GM13976 (cell line): ENCODE data around the gene TRMT11.

Experiments used
- DNase-seq: peaks from one replicate; pipeline ENCODE4 v3.0.0; 2012; ENCODE audit warnings: low spot score
- CTCF ChIP-seq: IDR thresholded peaks from 2 replicates; pipeline ENCODE4 v1.5.1; 2012; ENCODE audit warnings: borderline replicate concordance, mild to moderate bottlenecking; ENCODE audit not compliant: insufficient read depth; ENCODE audit errors: extremely low read depth, missing control alignments, control extremely low read depth
- in situ Hi-C: fragments of 300-500 bp; cut with MboI; formaldehyde crosslinking; loops from one replicate; pipeline ENCODE4 v1.12.0; 2022; ENCODE audit warnings: low sequenced_read_pairs, mixed read lengths, inconsistent platforms; ENCODE audit not compliant: unreplicated experiment

The TRMT11 gene

GRCh38 chr6:126075335-126076071 is 89.2 kb downstream of the TRMT11 start:
- in situ Hi-C loops, result no loop called here
- no peak for DNase-seq

GRCh38 chr6:126076992-126077664 is 90.8 kb downstream of the TRMT11 start:
- in situ Hi-C loops, result no loop called here
- TF ChIP-seq CTCF, result no peak
- no peak for DNase-seq

More at GRCh38 chr6:126075335-126076071, 89.2 kb downstream of the TRMT11 start:
- no peak for TF ChIP-seq CTCF

DNA sequence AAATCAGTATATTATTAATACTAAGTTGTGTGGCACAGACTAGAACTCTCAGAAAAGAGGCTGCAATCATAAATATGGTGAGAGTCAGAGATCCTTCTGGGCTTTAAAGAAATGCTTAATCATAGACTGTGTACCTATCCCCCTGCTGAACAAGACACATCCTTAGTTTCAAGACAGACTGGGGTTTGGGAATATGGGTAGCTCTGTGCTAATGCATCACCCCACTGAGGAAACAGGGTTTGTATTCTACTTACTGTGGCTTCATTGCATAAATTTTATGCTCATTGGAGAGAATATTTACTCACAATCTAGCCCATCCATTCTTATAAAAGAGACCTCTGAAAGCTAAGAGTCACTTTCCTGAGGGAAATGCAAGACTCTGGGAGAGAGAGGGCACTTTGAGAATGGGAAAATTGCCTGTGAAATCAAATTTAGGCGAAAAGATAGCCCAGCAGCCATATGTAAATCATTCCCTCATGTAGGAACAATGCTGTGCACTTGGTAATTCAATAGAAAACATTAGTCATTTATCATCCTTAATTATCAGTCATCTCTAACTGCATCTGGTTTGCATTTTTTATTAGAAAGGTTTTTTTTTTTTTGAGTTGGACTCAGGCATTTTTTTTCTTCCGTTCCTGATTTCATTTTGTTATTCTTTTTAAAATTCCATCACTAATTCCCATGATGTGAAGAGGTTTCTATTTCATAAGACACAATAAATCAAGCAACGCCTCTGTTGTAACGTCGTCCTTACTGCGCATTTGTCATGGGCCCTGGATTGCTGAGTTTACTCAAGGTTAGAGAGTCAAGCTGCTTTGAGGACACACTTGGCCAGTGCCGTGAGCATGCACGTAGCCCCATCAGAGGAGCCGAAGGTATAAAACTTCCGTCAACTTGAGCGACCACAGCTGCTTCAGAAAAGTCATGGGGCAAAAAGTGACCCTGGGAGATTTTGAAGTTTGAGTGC is 91.8 kb downstream of the TRMT11 start:
- in situ Hi-C loops, result no loop called here
- no peak for TF ChIP-seq CTCF
- DNase-seq, result no peak

DNA sequence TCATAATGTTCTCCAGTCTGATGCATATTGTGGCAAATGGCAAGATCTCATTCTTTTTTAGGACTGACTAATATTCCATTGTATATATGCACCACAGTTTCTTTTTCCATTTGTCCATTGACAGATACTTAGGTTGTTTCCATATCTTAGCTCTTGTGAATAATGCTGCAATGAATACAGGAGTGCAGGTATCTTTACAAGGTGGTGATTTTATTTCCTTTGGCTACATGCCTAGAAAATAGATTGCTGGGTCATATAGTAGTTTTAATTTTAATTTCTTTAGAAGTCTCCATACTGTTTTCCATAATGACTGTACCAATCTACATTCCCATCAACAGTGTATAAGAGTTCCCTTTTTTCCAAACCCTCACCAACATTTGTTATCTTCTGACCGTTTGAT is 97.5 kb downstream of the TRMT11 start:
- DNase-seq, result no peak
- in situ Hi-C loops, result no loop called here
- TF ChIP-seq CTCF, result no peak

DNA sequence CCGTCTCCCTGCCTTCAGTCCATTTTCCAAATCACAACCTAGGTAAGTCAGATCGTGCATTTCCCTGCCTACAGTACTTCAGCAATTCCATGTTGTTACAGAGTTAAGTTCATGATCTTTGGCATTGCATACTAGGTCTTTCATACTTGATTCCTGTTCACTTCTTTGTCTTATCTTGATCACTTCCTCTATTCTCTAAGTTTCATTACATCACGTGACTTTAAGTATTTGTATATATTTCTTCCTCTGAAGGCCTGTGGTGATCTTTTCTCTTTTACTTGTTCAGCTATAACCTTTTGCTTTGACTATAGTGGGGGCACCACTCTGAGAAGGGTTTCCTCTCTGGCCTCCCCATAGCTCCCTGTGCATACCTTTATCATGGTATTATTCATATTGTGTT is 100.2 kb downstream of the TRMT11 start:
- in situ Hi-C loops, result no loop called here
- TF ChIP-seq CTCF, result no peak
- DNase-seq, result no peak
